NCI-H2227 (cell line): ENCODE results near the gene PAEP.
"Not testable (repeated sequence)": the region's sequence is repeated elsewhere in the genome, so short reads cannot be mapped to it uniquely, and the experiment has no call there.

Experiments used
- DNase-seq: peaks from one replicate; lab custom pipeline; 2025; ENCODE audit not compliant: unreplicated experiment; lab: John Stamatoyannopoulos, UW

The PAEP gene

DNA sequence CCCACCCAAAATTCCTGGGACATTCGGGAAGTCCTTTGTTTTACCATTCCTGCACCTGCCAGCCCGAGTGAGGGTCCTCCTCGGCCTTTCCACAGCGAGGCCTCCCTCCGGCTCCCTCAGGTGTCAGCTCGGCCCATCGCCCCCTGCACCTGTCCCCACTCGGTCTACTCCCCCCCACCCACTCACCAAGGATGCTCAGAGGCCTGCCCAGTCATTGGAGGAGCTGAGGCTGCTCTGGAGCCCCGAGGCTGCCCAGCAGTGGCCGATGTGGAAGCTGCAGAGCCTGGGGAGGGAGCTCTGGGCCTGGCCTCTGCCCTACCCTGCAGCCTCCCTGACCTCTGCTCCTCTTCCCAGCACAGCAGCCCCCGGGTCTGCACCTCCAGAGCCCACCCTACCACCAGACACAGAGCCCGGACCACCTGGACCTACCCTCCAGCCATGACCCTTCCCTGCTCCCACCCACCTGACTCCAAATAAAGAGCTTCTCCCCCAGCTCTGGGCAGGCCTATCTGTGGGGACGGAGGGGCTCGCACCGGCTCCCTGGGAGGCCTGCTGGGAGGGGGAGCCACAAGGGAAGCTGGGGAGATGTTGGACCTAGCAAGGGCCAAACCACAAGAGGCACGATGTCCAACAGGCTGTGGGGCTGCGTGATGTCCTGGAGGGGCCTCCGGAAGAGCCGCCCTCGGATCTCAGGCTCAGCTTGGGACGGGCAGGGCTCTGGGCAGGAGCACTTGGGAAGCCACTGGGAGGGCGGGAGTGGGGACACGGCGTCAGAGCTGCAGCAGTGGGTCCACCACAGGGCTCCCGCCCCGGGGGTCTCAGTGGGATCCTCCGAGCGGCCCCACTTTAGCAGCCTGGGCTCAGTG, 11.8 kb upstream of the PAEP start:
- DNase-seq: not testable (repeated sequence)

DNA sequence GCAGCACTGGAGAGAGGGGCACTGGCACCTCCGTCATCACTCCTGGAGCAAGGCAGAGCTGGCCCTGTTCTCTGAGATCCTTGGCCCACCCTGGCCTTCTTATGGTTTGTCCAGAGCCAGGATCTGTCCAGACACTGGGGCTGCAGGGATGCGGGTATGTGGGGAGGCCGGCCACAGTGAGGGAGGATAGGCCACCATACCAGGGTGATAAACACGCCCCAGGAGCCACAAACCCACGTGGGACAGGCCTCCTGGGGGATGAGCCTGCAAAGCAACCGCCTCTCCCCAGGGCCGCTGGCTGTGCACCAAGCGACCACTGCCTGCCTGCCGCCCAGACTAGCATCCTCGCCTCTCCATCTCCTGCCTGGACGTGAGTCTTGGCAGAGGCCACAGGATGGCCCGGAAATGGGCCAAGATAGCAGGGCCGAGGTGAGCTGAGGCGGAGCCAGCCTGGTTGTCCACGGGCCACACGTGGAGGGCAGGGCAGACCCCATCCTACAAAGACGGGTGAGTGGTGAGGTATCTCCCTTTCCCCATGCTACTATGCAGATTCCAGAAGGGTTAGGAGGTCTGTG, 11.1 kb upstream of the PAEP start:
- no peak for DNase-seq

DNA sequence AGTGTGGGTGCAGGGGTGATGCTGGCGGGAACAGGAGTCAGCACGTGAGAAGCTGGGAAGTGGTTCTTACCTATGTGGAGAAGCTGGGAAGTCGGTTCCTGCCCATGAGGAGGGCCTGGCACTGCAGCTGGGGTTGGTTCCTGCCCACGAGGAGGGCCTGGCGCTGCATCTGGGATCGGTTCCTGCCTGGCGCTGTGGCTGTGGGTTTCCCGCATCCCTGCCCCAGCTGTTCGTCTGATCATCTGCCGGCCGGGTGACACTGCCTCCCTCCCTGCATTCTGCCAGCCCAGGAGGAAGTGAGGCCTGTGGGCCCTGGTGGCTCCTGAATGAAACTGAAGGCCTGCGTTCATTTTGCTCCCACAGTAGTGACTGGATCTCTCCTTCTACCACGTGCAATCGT, 10.5 kb upstream of the PAEP start:
- DNase-seq: no peak

DNA sequence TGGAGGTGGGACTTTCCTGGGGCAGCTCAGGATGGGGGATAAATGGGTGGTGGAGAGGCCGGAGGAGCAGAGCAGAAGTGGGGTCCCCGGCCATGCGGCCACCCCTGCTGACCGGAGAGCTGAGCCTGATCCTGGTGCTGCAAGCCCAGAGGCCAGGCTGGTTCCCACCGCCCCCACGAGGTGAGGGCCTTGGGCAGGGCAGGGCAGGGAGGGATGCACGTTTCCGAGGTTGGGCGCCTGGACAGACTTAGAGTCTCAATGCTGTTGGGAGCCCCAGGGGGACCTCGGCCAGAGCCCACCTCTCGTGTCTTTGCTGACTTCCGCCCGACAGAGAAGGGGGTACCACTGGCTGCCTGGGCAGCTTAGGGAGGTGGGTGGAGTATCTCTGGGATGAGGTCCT, 10.1 kb upstream of the PAEP start:
- DNase-seq: no peak

DNA sequence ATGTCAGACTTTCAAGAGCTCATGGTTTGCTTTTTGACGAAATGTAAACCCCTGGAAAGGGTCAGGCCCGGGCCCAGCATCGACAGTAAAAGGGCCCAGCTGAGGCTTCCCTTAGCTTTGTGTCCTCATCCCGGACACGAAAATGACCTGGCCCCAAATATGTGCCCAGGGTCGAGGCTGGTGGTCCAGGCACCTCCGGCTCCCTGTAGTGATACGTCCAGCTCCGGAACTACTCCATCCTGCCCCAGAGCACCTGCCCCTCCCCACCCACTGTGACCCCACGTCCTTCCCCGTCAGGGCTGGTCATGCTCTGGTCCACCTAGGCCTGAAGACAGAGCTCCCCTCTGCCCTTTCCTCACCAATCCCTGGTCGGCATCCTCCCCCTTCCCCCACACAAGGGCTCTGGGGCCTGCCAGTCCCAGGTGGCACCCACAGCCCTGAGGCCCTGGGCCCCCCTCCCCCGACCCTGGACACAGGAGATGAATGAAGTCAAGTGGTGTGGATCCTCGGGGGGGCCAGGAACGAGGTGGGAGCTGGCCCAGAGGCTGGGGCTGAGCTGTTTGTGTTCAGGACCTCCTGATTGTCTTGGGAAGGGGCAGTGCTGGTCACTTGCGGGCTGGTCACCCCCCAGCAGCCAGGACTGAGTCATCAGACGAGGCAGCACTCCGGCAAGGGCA, 9.4 kb upstream of the PAEP start:
- DNase-seq: no peak

DNA sequence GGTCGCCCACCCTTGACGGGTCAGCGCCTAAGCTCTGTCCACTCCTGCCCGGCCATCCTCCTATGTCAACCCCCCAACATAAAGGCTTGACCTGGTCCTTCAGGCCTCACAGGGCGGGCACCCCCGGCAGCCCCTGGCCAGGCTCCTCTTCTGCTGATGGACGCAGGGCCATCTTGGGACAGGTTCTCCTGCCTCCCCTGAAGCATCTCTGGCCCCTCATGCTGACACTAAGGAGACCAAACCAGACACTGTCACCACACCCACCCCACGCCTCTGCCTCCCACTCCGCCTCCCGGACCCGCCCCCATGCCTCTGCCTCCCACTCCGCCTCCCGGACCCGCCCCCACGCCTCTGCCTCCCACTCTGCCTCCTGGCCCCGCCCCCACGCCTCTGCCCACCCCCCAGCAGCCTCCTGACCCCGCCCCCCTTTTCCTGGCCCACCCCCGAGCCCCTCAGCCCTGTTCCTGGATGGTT, 8.8 kb upstream of the PAEP start:
- no peak for DNase-seq

DNA sequence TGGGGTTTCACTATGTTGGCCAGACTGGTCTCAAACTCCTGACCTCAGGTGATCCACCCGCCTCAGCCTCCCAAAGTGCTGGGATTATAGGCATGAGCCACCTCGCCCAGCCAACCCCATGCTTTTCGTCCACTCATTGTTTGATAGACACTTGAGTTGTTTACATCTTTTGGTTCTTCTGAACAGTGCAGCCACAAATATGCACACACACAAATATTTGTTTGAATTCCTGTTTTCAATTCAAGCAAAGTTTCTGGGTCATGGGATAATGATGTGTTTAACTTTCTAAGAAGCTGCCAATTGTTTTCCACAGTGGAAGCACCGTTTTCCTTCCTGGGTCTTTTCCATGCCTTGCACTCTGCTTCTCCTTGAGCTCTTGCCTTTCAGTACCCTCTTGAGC, 6.8 kb upstream of the PAEP start:
- DNase-seq: no peak

DNA sequence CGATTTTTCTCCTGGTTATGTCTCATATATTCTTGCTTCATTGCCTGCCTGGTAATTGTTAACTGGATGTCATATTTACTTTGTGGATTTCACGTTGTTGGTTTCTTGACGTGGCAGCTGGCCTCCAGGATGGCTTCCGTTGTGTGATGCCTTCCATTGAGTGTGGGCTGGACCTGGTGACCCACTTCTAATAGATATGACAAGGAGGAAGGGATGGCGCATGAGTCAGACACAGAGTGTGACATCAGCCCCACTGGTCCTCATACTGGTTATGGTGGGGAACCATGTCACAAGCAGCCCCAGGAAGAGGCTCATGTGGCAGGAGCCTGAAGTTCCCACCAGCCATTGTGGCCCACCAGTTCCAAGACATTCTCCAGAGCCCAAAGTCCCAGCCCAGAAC, 6.4 kb upstream of the PAEP start:
- DNase-seq: no peak

DNA sequence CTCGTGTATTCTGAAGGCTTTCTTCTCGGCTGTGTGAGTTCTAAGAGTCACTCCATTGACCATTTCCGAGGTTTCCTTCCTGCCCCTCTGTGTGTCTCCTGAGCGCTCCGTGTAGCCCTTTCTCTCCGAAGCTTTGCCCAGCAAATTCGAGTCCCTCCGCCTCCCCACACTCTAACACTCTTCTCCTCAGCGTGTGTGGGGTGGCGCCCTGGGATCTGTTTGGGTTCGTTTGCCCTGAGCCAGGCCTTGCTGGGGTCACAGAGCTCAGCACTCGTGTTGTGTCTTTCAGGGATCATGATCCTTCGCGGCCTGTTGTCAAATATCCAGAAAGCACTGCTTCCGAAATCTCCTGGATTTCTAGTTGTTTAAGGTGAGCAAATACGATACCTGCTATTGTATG, 5.6 kb upstream of the PAEP start:
- no peak for DNase-seq

DNA sequence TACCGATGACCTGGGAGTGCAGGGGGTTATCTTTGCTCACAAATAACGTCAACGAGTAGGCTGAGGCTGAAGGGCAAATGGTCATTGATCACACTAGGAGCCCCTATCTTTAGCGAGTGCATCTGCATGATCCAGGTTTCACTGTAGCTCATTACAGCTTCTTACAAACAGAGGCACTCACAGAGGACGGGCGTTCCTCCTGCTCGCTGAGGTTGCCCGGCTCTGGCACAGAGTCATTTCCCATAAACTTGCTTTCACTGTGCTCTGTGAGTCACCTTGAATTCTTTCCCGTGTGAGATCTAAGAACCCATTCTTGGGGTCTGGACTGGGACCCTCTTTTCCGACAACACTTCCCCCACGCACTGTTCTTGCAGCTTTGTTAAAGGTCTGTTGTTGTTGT, 1.9 kb upstream of the PAEP start:
- no peak for DNase-seq

DNA sequence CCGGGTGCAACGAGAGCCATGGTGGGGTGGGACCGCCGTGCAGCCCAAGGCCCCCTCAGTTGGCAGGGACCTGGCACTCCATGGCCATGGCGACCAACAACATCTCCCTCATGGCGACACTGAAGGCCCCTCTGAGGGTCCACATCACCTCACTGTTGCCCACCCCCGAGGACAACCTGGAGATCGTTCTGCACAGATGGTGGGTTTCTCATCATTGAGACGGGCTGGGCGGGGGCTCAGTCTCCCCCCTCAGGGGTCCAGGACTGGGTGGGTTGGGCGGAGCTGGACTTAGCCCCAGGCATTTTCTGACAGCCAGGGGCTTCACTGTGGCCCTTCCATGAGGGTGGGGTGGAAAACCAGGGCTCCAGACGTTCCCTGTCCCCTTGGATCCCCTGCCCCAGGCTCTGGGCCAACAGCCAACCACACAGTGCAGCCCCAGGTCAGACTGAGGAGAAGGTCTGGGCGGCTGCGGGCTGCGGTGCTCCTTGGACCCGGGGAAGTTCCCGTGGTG, 734 bp downstream of the PAEP start:
- DNase-seq: no peak

DNA sequence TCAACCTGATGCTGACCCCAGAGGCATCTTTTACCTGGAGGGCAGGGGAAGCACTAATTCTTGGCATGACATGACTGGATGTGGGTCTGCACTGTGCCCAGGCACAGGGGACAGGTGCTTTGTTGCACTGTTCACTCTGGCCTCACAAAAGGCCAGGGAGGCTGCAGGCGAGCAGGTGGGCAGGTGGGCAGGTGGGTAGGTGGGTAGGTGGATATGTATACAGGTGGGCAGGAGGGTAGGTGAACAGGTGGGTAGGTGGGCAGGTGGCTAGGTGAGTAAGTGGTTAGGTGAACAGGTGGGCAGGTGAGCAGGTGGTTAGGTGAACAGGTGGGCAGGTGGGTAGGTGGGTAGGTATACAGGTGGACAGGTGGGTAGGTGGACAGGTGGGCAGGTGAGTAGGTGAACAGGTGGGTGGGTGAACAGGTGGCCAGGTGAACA, 1.5 kb downstream of the PAEP start:
- DNase-seq: no peak

DNA sequence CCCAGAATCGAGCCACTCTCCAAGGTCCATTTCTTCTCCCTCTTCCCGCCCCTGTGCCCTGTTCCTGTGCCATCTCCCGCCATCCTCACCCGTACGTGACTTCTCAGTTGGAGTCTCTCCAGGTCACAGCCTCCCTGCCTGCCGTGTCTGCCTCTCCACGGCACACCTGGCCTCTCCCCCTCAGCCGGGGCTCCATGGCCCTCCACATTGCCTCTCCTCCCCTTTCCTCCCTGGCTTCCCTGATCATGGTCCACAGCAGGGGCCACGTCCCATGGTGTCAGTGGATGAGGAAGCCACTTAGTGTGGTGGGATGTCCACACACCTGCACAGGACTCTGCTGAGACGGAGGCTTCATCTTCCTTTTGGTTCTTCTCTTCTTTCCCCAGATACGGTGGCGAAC, 2.3 kb downstream of the PAEP start:
- no peak for DNase-seq

DNA sequence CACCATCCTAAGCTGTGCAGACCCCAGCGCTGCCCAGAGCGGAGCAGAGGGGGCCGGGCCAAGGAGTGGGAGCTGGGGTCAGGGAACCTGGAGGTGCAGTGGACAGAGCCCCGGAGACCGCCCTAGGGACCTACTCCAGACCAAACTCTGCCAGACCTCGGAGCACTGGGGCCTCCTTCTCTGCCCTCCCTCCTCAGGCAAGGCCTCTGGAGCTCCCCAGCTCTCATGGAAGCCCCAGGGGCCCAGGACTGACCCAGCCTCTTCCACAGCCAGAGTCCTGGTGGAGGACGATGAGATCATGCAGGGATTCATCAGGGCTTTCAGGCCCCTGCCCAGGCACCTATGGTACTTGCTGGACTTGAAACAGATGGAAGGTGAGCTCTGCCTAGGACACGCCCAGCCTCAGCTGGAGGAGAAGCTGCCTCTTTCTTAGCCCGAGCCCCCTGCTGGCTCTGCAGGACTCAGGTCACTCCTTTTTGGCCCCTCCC, 3.6 kb downstream of the PAEP start:
- DNase-seq: no peak

DNA sequence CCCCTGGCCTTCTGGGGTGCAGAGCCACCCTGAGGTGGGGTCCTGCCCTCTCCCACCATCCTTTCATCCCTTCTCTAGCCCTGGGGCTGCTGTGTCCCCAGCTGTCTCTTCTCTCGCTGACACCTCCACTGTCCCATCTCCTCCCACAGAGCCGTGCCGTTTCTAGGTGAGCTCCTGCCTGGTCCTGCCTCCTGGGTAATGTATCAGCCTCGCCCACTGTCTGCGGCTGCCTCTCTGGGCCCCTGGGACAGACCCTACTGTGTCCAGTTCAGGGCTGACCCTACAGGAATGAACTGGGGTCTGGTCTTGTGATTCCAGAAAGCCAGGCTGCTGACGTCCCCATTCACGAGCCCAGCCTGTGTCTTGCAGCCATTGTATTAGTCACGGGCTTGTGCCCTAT, 4.1 kb downstream of the PAEP start:
- DNase-seq: no peak

DNA sequence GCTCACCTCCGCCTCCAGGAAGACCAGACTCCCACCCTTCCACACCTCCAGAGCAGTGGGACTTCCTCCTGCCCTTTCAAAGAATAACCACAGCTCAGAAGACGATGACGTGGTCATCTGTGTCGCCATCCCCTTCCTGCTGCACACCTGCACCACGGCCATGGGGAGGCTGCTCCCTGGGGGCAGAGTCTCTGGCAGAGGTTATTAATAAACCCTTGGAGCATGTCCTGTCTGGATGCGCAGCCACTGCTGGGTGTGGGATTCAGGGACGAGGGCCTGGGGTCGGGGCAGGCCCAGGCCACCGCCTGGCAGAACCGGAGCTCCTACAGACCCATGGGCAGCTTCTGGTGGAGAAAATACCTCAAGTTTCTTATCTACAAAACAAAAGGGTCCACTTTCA, 5.0 kb downstream of the PAEP start:
- no peak for DNase-seq

DNA sequence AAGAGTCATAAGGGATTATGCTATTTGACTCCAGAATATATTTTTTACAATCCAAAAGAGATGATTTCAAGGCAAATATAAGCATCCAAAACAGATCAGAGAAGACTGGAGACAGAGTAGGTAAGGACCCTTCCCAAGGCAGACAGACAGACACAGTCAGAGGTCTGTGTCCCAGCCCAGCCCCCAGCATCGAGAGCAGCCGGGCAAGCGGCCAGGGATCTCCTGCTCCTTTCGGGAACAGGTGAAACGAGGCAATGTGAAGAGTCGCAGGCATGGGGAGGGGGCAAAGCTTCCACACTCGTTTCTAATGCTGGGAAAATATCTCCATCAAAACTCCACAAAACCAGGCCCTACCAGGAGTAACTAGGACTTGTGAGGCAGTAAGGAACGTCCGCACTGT, 5.8 kb downstream of the PAEP start:
- DNase-seq: no peak

DNA sequence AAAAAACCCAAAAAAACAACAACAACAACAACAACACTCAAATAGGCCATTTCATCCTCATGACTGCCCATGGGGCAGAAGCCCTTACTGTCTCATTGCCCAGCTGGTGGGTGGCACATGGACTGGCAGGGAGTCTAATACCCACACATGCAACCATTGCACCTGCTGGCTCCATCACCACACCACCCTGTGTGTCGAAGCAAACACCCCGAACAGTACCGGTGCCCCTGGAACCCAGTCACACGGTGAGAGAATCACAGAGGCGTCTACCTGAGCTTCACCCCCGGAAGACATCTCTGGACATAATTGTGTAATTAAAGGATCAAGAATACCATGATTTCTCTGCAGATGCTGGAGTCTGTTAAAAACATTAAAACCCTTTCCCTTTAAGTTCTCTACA, 6.5 kb downstream of the PAEP start:
- no peak for DNase-seq

DNA sequence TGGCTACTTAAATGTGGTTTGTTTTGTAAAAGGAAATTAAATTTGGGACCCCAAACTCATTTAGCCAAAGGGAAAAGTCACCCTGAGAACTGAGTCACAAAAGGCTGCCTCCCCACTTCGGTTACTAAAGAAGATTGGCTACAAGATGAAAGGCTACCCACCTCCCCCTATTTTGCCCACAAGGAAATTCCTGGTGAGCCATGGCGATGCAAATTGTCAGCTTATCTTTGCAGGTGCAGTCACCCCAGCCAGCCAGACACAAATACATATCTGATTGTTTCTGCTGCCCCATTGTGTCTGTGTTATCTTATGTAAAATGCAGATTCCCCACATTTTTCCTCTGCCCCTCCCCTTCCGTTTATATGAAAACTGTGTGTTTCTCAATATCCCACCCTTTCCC, 8.9 kb downstream of the PAEP start:
- DNase-seq: no peak

DNA sequence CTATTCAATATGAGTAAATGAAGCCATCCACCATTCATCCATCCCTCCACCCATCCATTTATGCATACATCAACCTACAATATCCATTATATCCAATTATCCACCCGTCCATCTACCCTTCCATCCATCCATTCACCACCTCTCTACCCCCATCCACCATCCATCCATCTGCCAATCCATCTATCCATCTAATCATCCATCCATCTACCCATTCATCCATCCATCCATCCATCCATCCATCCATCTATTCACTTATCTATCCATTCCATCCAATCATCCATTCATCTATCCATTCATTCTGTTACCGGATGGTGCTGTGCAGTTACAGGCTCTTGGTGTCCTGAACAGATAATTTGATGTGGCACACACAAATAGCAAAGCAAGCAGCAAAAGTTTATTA, 10.7 kb downstream of the PAEP start:
- DNase-seq: no peak

DNA sequence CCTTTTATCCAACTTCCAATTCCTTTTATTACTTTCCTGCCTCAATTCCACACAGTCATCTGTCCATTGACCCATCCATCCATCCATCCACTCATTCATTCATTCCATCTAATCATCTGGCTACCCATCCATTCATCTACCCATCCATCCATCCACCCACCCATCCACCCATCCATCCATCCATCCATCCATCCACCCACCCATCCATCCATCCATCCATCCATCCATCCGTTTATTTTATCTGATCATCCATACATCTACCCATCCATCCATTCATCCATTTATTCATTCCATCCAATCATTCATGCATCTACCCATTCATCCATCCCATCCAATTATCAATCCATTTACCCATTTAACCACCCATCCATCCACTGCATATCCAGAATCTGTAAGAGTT, 11.6 kb downstream of the PAEP start:
- no peak for DNase-seq

DNA sequence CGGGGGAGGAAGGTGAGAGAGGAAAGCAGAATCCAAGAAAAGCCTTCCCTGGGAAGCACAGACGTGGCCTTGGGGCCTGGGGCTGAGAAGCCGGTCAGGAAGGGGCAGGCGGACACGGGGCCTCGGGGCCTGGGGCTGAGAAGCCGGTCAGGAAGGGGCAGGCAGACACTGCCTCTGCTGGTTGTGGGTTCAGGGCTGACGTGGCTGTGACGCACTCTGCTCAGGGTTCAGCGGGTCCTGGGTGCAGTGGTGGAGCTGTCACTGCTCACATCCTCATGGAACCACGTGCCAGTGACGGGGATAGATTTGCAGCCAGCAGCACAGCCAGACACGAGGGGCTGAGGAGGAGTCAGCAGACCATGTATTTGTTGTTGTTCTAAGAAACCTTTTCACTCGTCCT, 12.8 kb downstream of the PAEP start:
- DNase-seq: no peak
